Right lobe of liver (tissue), 4 donors: Measurements from ENCODE around the gene UBP1.

Source experiments
- CTCF ChIP-seq, 4 donors: fragments of 200-600 bp in 3 of 4; fragments of 450-650 bp in 1 of 4; IDR thresholded peaks; one replicate each; pipeline versions ENCODE4 v1.5.1 to v1.8.0; 2016 to 2022; ENCODE audit warnings: antibody characterized with exemption in 4 of 4, mild to moderate bottlenecking in 2 of 4
- POLR2A ChIP-seq: fragments of 450-650 bp; IDR thresholded peaks from one replicate; pipeline ENCODE4 v1.6.1; 2017; ENCODE audit warnings: antibody characterized with exemption, mild to moderate bottlenecking
- donor health status: DM: no; HTN: no; CAD: no.
- donor health status: DM: no; HTN: no; CAD: no.
- donor health status: DM: no; HTN: yes; CAD: no.

GRCh38 chr3:33447958-33448357 is 7.8 kb upstream of the UBP1 start:
- no peak for TF ChIP-seq CTCF (IDR thresholded peaks at IDR 0.05)
- no peak for TF ChIP-seq POLR2A
